B cell (primary cell): ENCODE results near the gene ACSS1. TPM values are rescaled to one million over a fixed set of nuclear protein-coding genes. Genes with fewer than 3 reads are reported as not detected.
A peak's percentile ranks its signal among the peaks of the same experiment; 100 is the strongest.

ENCODE experiments used
- ATAC-seq: fragments of 200-7000 bp; cut with Tn5 transposase; one replicate; pipeline ENCODE4 v1.10.0; 2021; ENCODE audit warnings: low read depth, mild to moderate bottlenecking, moderate number of reproducible peaks, moderate library complexity
- CTCF ChIA-PET: fragments of 350-600 bp; sonication (Branson Sonifier 250); formaldehyde crosslinking; loops from one replicate; lab custom pipeline; 2021; ENCODE audit warnings: antibody characterized with exemption, inconsistent platforms; lab: Charles Lee
- POLR2A ChIA-PET: fragments of 350-600 bp; sonication (Branson Sonifier 250); formaldehyde crosslinking; loops from one replicate; lab custom pipeline; 2021; ENCODE audit warnings: antibody characterized with exemption; lab: Charles Lee
- DNase-seq: peaks from one replicate; pipeline ENCODE4 v3.0.0; 2013
- H2AFZ ChIP-seq: 2 replicates; pipeline ENCODE4 v1.6.1; 2012; ENCODE audit warnings: mild to moderate bottlenecking, low read depth, low read length; ENCODE audit not compliant: insufficient read depth, poor library complexity, severe bottlenecking
- H3K27ac ChIP-seq, 2 donors: 1 replicate in 1 of 2; 2 replicates in 1 of 2; pipeline ENCODE4 v1.5.1; 2012 to 2013; ENCODE audit warnings: low read length in 2 of 2, mild to moderate bottlenecking in 2 of 2, moderate library complexity in 1 of 2
- H3K27me3 ChIP-seq, 4 experiments: fragments of 200-600 bp in 1 of 4; sonication (generic) in 1 of 4; replicated peaks in 1 of 4; 1 replicate in 2 of 4; 2 replicates in 2 of 4; pipeline versions ENCODE4 v1.6.1 to v1.7.0; 2013 to 2016; ENCODE audit warnings: low read length in 3 of 4, mild to moderate bottlenecking in 2 of 4, mixed read lengths in 1 of 4, moderate library complexity in 1 of 4; ENCODE audit not compliant: insufficient read depth in 4 of 4, control insufficient read depth in 3 of 4; ENCODE audit errors: control extremely low read depth in 1 of 4
- H3K36me3 ChIP-seq, 2 experiments: replicated peaks in 1 of 2; 1 replicate in 1 of 2; 2 replicates in 1 of 2; pipeline versions ENCODE4 v1.6.1 to v1.7.1; 2013; ENCODE audit warnings: low read length in 1 of 2; ENCODE audit not compliant: insufficient read depth in 2 of 2, control insufficient read depth in 1 of 2; ENCODE audit errors: control extremely low read depth in 1 of 2, extremely low read depth in 1 of 2
- H3K4me1 ChIP-seq, 2 donors: fragments of 200-600 bp in 1 of 2; sonication (generic) in 1 of 2; 1 replicate in 1 of 2; 2 replicates in 1 of 2; pipeline versions ENCODE4 v1.5.1 to v1.6.1; 2013 to 2017; ENCODE audit warnings: low read length in 2 of 2; ENCODE audit not compliant: control insufficient read depth in 2 of 2, insufficient read depth in 2 of 2
- H3K4me2 ChIP-seq: replicated peaks from 2 replicates; pipeline ENCODE3; 2012; ENCODE audit warnings: mild to moderate bottlenecking, low read depth, low read length; ENCODE audit not compliant: poor library complexity, severe bottlenecking
- H3K4me3 ChIP-seq, 5 experiments: fragments of 200-600 bp in 1 of 5; sonication (generic) in 1 of 5; 1 replicate in 3 of 5; 2 replicates in 2 of 5; pipeline versions ENCODE4 v1.5.1 to v1.7.0; 2011 to 2016; ENCODE audit warnings: low read length in 4 of 5, mild to moderate bottlenecking in 4 of 5, low read depth in 2 of 5, control low read depth in 1 of 5, moderate library complexity in 1 of 5; ENCODE audit not compliant: insufficient read depth in 1 of 5; ENCODE audit errors: control extremely low read depth in 1 of 5, extremely low read depth in 1 of 5
- H3K79me2 ChIP-seq: fragments of 200-600 bp; sonication (generic); one replicate; pipeline ENCODE4 v1.6.0; 2016; ENCODE audit warnings: low read length; ENCODE audit not compliant: control insufficient read depth, insufficient read depth
- H3K9ac ChIP-seq: fragments of 200-600 bp; sonication (generic); 2 replicates; pipeline ENCODE4 v1.6.1; 2017; ENCODE audit warnings: mild to moderate bottlenecking, low read length, moderate library complexity
- H3K9me3 ChIP-seq, 3 donors: one replicate each; pipeline versions ENCODE4 v1.6.1 to v1.7.1; 2013; ENCODE audit warnings: low read length in 2 of 3; ENCODE audit not compliant: control insufficient read depth in 2 of 3, insufficient read depth in 1 of 3; ENCODE audit errors: control extremely low read depth in 1 of 3
- H4K20me1 ChIP-seq: 2 replicates; pipeline ENCODE4 v1.6.0; 2012; ENCODE audit warnings: mild to moderate bottlenecking, low read length; ENCODE audit not compliant: insufficient read depth, control insufficient read depth, poor library complexity, severe bottlenecking
- H3K27ac Mint-ChIP-seq: one replicate; pipeline ENCODE4 v1.8.0; 2021; ENCODE audit warnings: mixed read lengths
- H3K27me3 Mint-ChIP-seq: one replicate; pipeline ENCODE4 v1.8.0; 2021; ENCODE audit warnings: mixed read lengths
- H3K4me1 Mint-ChIP-seq: one replicate; pipeline ENCODE4 v1.8.0; 2021; ENCODE audit warnings: mixed read lengths
- H3K4me3 Mint-ChIP-seq: one replicate; pipeline ENCODE4 v1.8.0; 2021; ENCODE audit warnings: mixed read lengths
- H3K9me3 Mint-ChIP-seq: one replicate; pipeline ENCODE4 v1.8.0; 2022; ENCODE audit warnings: mixed read lengths; ENCODE audit not compliant: insufficient read depth
- EZH2 ChIP-seq: IDR thresholded peaks from 2 replicates; pipeline ENCODE4 v1.6.1; 2012; ENCODE audit warnings: borderline replicate concordance, low read depth, mild to moderate bottlenecking, moderate library complexity, low read length; ENCODE audit not compliant: insufficient read depth, poor library complexity, severe bottlenecking
- WGBS: methylation state at CpG from one replicate; pipeline ENCODE4 v1.1.5; 2013; ENCODE audit warnings: missing lambda C conversion rate; ENCODE audit not compliant: insufficient coverage; 5-methylcytosine and 5-hydroxymethylcytosine counted together
- intact Hi-C: fragments of 100-400 bp; cut with micrococcal nuclease; formaldehyde crosslinking; loops from one replicate; pipeline ENCODE4 v1.10.0; 2022
- polyA plus RNA-seq: library from polyadenylated mRNA; depleted of rRNA; stranded (reverse); fragments of >200 nt; gene quantifications from 2 replicates; pipeline ENCODE4 v1.2.3, GENCODE V29; 2012
- total RNA-seq, 2 donors: library from RNA; stranded (reverse); fragments of 120-200 nt in 1 of 2; gene quantifications; 1 replicate in 1 of 2; 2 replicates in 1 of 2; pipeline versions ENCODE4 v1.2.3 to v1.2.4, GENCODE V29; 2013 to 2022
- TF ChIP-seq, protein P1 (sequence below): fragments of 200-600 bp; IDR thresholded peaks from one replicate; pipeline ENCODE4 v1.8.0; 2022; ENCODE audit warnings: antibody characterized with exemption, mild to moderate bottlenecking

ACSS1 gene
- total and polyA plus RNA-seq, 2 donors (not counting 1 experiment from before 2014, with no cell fraction given) = 82.7 to 95.5 TPM

DNA sequence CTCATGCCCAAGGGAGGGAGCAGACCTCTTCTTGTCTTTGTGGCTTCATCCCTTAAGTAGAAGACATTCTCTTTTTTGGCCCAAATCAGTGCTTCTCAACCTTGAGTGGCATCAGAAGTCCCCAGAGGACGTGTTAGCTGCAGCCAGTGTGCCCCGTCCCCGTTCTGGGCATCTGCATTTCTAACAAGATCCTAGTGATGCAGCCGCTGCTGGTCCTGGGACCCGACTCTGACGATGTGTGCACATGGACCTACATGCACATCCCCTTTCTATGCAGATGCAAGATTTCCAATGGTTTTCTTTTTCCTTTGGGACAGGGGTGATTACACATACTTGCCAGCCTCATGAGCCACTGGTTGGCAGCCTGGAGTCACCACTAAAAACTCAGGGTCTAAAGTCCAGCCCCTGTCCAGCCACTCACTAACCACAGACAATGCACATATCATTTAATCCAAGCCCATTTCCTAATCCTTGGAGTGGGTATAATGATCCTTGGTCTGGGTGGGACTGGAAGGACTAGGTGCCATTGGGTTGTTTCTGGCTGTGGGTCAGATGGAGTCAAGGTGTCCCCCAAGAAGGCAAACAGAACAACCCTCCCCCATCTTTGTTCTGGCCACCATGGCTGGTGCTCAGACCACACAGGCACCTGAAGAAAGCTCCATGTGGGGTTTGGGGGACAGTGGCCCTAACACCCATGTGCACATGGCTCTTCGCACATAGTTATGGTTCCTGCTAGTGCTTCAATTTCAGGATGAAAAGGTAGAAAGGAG lies 6.4 kb downstream of the ACSS1 start:
- Histone ChIP-seq H4K20me1 (peaks cover 89% of the 10 kb centered on the region), H3K36me3 (peaks cover 0 to 44% of the 10 kb centered on the region in 2 experiments), H3K27ac (peak overlapping the region in 1 of 2 donors; percentile 93), H3K79me2 (peaks cover 95% of the 10 kb centered on the region), H3K9ac (no peak overlapping the region), H3K4me2 (peak overlapping the region; percentile 79), H3K4me3 (no peak overlapping the region), H3K27me3 (no peaks in the 10 kb centered on the region), H2AFZ (no peak overlapping the region), H3K9me3 (no peaks in the 10 kb centered on the region), H3K4me1 (peaks cover 66 to 71% of the 10 kb centered on the region in 2 donors)
- no peaks in the 10 kb centered on the region for H3K27me3 Mint-ChIP-seq
- TF ChIP-seq EZH2 = no peak
- TF ChIP-seq, protein P1, sequence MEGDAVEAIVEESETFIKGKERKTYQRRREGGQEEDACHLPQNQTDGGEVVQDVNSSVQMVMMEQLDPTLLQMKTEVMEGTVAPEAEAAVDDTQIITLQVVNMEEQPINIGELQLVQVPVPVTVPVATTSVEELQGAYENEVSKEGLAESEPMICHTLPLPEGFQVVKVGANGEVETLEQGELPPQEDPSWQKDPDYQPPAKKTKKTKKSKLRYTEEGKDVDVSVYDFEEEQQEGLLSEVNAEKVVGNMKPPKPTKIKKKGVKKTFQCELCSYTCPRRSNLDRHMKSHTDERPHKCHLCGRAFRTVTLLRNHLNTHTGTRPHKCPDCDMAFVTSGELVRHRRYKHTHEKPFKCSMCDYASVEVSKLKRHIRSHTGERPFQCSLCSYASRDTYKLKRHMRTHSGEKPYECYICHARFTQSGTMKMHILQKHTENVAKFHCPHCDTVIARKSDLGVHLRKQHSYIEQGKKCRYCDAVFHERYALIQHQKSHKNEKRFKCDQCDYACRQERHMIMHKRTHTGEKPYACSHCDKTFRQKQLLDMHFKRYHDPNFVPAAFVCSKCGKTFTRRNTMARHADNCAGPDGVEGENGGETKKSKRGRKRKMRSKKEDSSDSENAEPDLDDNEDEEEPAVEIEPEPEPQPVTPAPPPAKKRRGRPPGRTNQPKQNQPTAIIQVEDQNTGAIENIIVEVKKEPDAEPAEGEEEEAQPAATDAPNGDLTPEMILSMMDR = no peak
- ATAC-seq = no peak
- intact Hi-C loops = no loop called here
- no peak for DNase-seq
- no peaks in the 10 kb centered on the region for H3K9me3 Mint-ChIP-seq
- CTCF ChIA-PET = interaction anchor here (4.0 kb wide), 1 partner anchor 56 kb away, joined by 23 read pairs; no protein-coding TSS in a partner anchor
- WGBS = 98% methylated on average over 6 of the region's 7 CpGs
- POLR2A ChIA-PET = no interaction called here
- H3K4me1 Mint-ChIP-seq = peaks cover 81% of the 10 kb centered on the region
- H3K4me3 Mint-ChIP-seq = peak overlapping the region; percentile 49
- H3K27ac Mint-ChIP-seq = peak overlapping the region; percentile 85
